ENCODE data around the gene CES2.
"Not testable (repeated sequence)": the region's sequence is repeated elsewhere in the genome, so short reads cannot be mapped to it uniquely, and the experiment has no call there.

CES2 gene

GRCh38 chr16:66919569-66920298, 15.6 kb upstream of the CES2 start:
- no peak for DNase-seq

GRCh38 chr16:66920299-66920590, 15.1 kb upstream of the CES2 start:
- no peak for DNase-seq

GRCh38 chr16:66920924-66921680, 14.2 kb upstream of the CES2 start:
- no peak for DNase-seq

- DNase-seq: no peak
These were observed 13.4 kb upstream of the CES2 start for GRCh38 chr16:66921729-66922450.

GRCh38 chr16:66923247-66923731, 12.0 kb upstream of the CES2 start:
- no peak for DNase-seq

- DNase-seq: no peak
These were observed 11.4 kb upstream of the CES2 start for GRCh38 chr16:66923866-66924265.

- DNase-seq: peak; percentile 41
These were observed 10.6 kb upstream of the CES2 start for GRCh38 chr16:66924527-66925321.

GRCh38 chr16:66925322-66925840, 9.9 kb upstream of the CES2 start, which contains the start of gene RRAD:
Gene RRAD, minus strand, starts transcription at chr16:66925535. Its CDS starts 356 bp downstream, at chr16:66925179.
- DNase-seq: peak; percentile 9

- no peak for DNase-seq
These were observed 9.0 kb upstream of the CES2 start for GRCh38 chr16:66926171-66926947.

- no peak for DNase-seq
These were observed 8.3 kb upstream of the CES2 start for GRCh38 chr16:66926961-66927436.

GRCh38 chr16:66927918-66928649, 7.2 kb upstream of the CES2 start:
- no peak for DNase-seq

- peak; percentile 41 for DNase-seq
These were observed 6.5 kb upstream of the CES2 start for GRCh38 chr16:66928702-66929388.

- DNase-seq: no peak
These were observed 5.1 kb upstream of the CES2 start for GRCh38 chr16:66930189-66930588.

GRCh38 chr16:66931665-66932064, 3.7 kb upstream of the CES2 start:
- DNase-seq: no peak

- DNase-seq: no peak
These were observed 3.2 kb upstream of the CES2 start for GRCh38 chr16:66932076-66932475.

- peak; percentile 65 for DNase-seq
These were observed 1.6 kb upstream of the CES2 start for GRCh38 chr16:66933776-66934137.

- peak; percentile 89 for DNase-seq
These were observed 1.0 kb upstream of the CES2 start, which contains the start of gene CIAO2B for GRCh38 chr16:66934138-66934838. Gene CIAO2B, minus strand, starts transcription at chr16:66934402. Its CDS starts 38 bp downstream, at chr16:66934364.

GRCh38 chr16:66934839-66935313, 440 bp upstream of the CES2 start:
- DNase-seq: not testable (repeated sequence)

- no peak for DNase-seq
These were observed 1.1 kb downstream of the CES2 start for GRCh38 chr16:66936462-66936861.
